Measurements from ENCODE around the gene TOX2. TPM values are rescaled to one million over a fixed set of nuclear protein-coding genes. Genes with fewer than 3 reads are reported as not detected.

TOX2 gene
- polyA plus RNA-seq, 6 donors from 2014 or later, result 0.17 to 0.26 (median 0.26) TPM; not detected in 3

DNA sequence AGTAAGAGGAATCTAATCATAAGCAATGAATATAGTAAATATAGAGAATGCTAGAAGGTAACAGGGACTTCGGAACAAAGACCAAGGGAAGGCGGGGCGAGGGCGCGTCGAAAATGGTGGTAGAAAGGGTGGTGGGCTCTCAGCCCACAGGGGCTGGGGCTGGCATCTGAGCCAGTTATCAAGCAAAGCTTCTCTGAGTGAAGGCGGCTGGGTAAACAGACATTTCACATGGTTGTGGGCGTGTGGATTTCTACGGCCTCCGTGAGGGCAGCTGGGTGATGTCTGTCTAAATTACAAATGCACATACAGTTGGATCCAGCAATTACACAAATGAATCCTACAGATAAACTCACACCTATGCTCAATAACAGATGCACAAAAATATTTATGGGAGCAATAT, 56.6 kb downstream of the TOX2 start:
- Mint-ChIP-seq H3K9me3 (peaks cover 0 to 1% (median 0%) of the 10 kb centered on the region in 7 donors), H3K36me3 (no peaks in the 10 kb centered on the region), H3K27ac (no peak overlapping the region), H3K27me3 (peaks cover 16 to 19% (median 17%) of the 10 kb centered on the region in 3 donors), H3K4me1 (no peaks in the 10 kb centered on the region), H3K4me3 (no peak overlapping the region)
- ATAC-seq (ENCODE audit: low read depth in 2 of 2), result no peak
- no peak for DNase-seq

DNA sequence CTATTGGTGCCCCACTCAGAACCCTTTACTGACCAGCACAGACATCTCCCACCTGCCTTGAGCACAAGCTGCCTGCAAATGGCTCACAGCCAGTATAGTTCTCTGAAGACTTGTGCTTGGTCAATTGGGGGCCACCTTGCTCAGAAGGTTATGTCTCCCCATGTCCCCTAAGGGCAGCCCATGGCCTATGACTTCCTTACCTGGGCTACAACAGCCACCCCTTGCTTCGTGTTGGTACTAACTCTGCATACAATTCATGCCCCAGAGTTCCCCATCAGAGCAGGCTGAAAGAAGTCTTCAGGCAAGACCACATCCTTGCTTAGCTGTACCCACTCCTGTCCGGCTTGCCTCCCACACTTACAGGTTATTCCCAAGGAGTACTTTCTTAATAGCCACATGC, 57.4 kb downstream of the TOX2 start:
- Mint-ChIP-seq H3K9me3 (peaks cover 0 to 1% (median 0%) of the 10 kb centered on the region in 7 donors), H3K4me1 (no peaks in the 10 kb centered on the region), H3K27ac (no peak overlapping the region), H3K4me3 (no peak overlapping the region), H3K36me3 (no peaks in the 10 kb centered on the region), H3K27me3 (peaks cover 16 to 23% (median 19%) of the 10 kb centered on the region in 3 donors)
- ATAC-seq (ENCODE audit: low read depth in 2 of 2), result no peak
- no peak for DNase-seq

DNA sequence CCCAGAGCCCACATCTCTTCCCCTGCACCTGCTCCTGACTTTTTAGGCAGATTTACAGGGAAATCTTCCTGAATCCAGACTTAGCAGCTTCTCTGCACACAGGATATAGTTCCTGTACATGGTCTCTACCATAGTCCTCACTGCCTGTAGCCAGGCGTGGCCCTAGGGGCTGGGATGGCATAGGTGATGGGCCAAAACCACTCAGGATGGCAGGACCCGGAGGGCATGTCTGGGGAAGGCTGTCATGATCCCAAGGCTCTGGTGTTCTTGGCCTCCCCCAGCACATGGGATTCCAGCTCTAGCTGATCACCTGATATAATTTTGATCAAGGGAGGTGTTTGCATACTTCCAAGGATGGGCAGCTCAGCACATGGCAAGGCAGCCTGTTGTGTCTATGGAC, 58.0 kb downstream of the TOX2 start:
- Mint-ChIP-seq H3K27ac (no peak overlapping the region), H3K36me3 (no peaks in the 10 kb centered on the region), H3K4me1 (no peaks in the 10 kb centered on the region), H3K27me3 (peaks cover 16 to 23% (median 19%) of the 10 kb centered on the region in 3 donors), H3K4me3 (no peak overlapping the region), H3K9me3 (peaks cover 0 to 1% (median 0%) of the 10 kb centered on the region in 7 donors)
- ATAC-seq (ENCODE audit: low read depth in 2 of 2), result no peak
- no peak for DNase-seq

DNA sequence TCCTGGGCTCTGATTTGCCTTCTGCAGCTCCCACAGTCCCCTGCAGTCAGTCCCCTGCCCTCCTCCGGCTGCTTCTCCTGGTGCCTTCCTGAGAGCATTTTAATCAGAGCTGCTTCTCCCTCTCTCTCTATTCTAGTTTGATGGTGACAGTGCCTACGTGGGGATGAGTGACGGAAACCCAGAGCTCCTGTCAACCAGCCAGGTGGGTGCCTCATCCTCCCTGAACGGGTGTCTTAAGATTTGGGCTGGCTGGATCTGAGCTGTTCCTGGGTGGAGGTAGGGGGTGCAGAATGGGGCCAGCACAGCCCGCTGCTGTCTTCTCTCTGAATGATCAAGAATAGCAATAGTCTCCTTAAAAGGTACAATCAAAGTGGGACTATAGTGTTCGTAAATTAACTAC, 58.6 kb downstream of the TOX2 start:
- DNase-seq (no peak), ATAC-seq (ENCODE audit: low read depth in 2 of 2) (no peak)
- Mint-ChIP-seq H3K36me3 (no peaks in the 10 kb centered on the region), H3K27me3 (peaks cover 16 to 23% (median 19%) of the 10 kb centered on the region in 3 donors), H3K4me1 (no peaks in the 10 kb centered on the region), H3K4me3 (no peak overlapping the region), H3K9me3 (peaks cover 0 to 1% (median 0%) of the 10 kb centered on the region in 7 donors), H3K27ac (no peak overlapping the region)

DNA sequence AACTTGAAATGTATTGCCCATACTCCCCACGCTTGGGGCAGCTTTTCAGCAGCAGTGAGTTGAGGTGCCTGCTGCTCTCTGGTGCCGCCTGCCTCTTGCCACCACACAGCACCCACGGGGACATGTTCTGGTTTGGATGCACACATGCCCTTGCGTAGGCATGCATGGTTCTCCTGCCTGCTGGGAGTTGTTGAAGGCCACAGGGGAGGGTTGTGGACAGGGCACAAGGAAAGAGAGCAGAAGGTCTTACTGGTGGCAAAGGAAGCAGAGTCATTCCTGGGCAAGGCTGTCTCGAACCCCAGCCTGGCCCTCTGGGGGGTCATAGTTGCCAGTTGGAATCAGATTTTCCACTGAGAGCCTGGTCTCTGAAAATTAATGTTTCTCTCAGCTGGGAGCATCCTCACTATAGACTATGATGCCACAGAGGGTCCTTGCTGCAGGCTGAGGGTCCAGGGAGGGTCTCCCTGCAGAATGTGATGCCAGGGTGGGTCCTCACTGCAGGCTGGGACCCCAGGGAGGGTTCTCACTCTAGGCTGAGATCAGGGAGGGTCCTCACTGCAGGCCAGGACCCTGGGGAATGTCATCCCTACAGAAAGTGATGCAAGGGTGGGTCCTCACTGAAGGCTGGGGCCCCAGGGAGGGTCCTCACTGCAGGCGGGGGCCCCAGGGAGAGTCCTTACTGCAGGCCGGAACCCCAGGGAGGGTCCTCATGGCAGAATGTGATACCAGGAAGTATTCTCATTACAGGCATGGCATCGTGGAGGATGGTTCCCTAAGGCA, 59.2 kb downstream of the TOX2 start:
- H3K9me3 Mint-ChIP-seq, result peaks cover 0 to 4% (median 0%) of the 10 kb centered on the region in 7 donors
- DNase-seq, result no peak
- H3K27me3 Mint-ChIP-seq, result peaks cover 16 to 27% (median 25%) of the 10 kb centered on the region in 3 donors
- no peak overlapping the region for H3K27ac Mint-ChIP-seq
- H3K4me3 Mint-ChIP-seq, result no peak overlapping the region
- H3K4me1 Mint-ChIP-seq, result no peaks in the 10 kb centered on the region
- no peak for ATAC-seq (ENCODE audit: low read depth in 2 of 2)
- no peaks in the 10 kb centered on the region for H3K36me3 Mint-ChIP-seq

DNA sequence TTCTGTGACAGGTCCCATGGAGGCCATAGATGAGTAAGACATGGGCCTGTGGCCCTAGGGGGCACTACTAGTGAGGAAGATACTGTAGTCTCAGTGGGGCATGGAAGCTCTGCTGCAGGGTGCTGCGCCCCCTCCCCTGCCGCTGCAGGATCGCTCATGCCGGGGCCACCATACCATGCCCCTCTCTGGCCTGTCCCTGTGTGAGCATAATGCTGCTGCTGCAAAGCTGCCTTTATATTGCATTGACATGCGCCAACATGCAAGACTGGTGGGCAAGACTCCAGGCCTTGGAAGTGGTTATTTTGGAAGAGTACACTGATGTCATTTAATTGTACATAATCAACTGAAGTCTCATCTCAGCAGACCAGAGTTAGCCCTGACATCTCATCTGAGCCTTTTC, 60.0 kb downstream of the TOX2 start:
- Mint-ChIP-seq H3K27ac (no peak overlapping the region), H3K9me3 (peaks cover 0 to 6% (median 0%) of the 10 kb centered on the region in 7 donors), H3K4me3 (no peak overlapping the region), H3K27me3 (peaks cover 16 to 35% (median 32%) of the 10 kb centered on the region in 3 donors), H3K36me3 (no peaks in the 10 kb centered on the region), H3K4me1 (no peaks in the 10 kb centered on the region)
- DNase-seq, result no peak
- ATAC-seq (ENCODE audit: low read depth in 2 of 2), result no peak

DNA sequence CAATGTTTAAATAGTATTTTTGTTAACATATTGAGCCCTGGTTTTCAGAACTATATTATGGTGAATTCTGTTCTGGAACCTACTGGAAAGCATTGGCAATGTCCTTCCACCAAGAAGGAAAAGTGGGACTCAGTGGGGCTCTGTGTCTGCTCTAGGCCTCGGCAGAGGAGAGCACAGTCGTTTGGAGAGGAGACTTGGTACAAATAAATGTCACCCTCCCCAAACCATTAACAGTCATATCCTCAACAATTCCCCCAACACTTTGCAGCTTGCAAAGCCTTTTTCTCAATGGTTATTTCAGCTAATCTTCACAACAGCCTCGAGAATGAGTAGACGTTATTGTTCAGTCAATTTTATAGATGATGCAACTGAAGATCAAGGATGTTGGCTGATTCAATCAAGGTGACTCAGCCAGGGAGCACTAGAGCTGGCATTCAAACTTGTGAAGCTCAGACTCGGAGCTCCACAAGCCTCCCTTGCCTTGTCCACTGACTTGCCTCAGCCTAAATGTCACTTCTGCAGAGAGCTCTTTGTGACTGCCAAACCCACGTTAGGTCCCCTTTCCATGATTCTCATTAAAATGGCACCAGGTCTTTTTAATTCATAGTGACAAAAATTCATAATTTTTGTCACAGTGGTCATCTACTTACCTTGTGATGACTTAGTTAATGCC, 60.6 kb downstream of the TOX2 start:
- H3K36me3 Mint-ChIP-seq, result no peaks in the 10 kb centered on the region
- peaks cover 15 to 40% (median 32%) of the 10 kb centered on the region in 3 donors for H3K27me3 Mint-ChIP-seq
- H3K9me3 Mint-ChIP-seq, result peaks cover 0 to 6% (median 0%) of the 10 kb centered on the region in 7 donors
- H3K4me3 Mint-ChIP-seq, result no peak overlapping the region
- H3K4me1 Mint-ChIP-seq, result no peaks in the 10 kb centered on the region
- ATAC-seq (ENCODE audit: low read depth in 2 of 2) (no peak), DNase-seq (no peak)
- no peak overlapping the region for H3K27ac Mint-ChIP-seq

DNA sequence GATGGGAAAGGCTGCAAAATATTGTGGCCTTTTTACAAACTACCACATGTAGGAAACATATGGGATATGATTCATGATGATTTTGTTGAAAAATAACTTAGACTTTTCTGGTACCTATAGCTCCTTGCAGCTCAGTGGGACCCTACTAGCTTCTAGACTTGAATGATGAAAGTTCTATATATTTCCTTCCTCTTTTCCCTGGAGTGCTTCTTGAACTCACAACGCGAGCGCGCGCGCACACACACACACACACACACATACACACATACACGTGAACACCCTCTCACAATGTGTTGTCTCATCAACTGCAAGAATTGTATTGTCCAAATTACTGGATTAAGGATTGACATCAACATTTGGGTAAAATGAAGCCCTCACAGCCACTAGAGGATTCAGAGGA, 61.9 kb downstream of the TOX2 start:
- H3K36me3 Mint-ChIP-seq, result no peaks in the 10 kb centered on the region
- peaks cover 0 to 6% (median 0%) of the 10 kb centered on the region in 7 donors for H3K9me3 Mint-ChIP-seq
- ATAC-seq (ENCODE audit: low read depth in 2 of 2) (no peak), DNase-seq (no peak)
- H3K4me3 Mint-ChIP-seq, result no peak overlapping the region
- H3K27me3 Mint-ChIP-seq, result peaks cover 4 to 34% (median 32%) of the 10 kb centered on the region in 3 donors
- no peaks in the 10 kb centered on the region for H3K4me1 Mint-ChIP-seq
- no peak overlapping the region for H3K27ac Mint-ChIP-seq

DNA sequence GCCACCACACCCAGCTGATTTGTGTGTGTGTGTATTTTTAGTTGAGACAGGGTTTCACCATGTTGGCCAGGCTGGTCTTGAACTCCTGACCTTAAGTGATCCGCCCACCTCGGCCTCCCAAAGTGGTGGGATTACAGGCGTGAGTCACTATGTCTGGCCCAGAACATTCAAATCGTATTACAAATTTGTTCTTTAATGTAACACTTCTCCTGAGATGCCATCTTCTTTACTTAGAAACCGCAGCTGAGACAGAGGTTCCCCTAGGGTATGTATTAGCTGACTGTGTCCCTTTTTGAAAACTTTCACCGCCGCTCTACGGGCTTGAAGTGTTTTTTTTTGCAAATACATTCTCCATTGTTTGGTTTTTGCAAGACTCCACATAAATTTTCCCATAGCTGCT, 62.6 kb downstream of the TOX2 start:
- Mint-ChIP-seq H3K4me3 (no peak overlapping the region), H3K36me3 (no peaks in the 10 kb centered on the region), H3K9me3 (peaks cover 0 to 6% (median 0%) of the 10 kb centered on the region in 7 donors), H3K27ac (no peak overlapping the region), H3K4me1 (peaks cover 0 to under 1% (median 0%) of the 10 kb centered on the region in 3 donors), H3K27me3 (peaks cover 3 to 34% (median 33%) of the 10 kb centered on the region in 3 donors)
- DNase-seq (no peak), ATAC-seq (ENCODE audit: low read depth in 2 of 2) (no peak)

DNA sequence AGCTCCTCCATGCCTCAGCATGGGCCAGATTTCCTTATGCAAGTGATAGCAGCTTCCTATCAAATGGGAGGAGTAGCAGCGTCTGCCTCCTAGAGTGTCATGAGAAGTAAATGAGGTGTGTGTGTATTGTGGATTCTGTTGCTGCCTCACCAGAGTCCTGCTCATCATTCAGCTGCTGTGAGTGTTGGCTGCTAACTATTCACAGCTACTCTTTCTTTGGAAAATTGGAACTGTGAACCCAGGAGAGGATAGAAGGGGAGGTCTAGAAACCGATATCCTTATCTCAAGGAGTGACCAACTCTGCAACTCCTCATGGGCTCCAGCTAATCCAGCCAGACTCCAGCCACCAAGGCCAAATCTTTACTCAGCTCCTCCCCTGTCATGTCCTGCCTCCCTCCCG, 63.3 kb downstream of the TOX2 start:
- peak overlapping the region in 1 of 8 donors; percentile 0 for H3K4me3 Mint-ChIP-seq
- peaks cover 0 to 4% (median 0%) of the 10 kb centered on the region in 3 donors for H3K4me1 Mint-ChIP-seq
- no peak for ATAC-seq (ENCODE audit: low read depth in 2 of 2)
- no peak for DNase-seq
- H3K27me3 Mint-ChIP-seq, result peaks cover 3 to 34% (median 32%) of the 10 kb centered on the region in 3 donors
- H3K36me3 Mint-ChIP-seq, result no peaks in the 10 kb centered on the region
- H3K27ac Mint-ChIP-seq, result no peak overlapping the region
- peaks cover 0 to 6% (median 0%) of the 10 kb centered on the region in 7 donors for H3K9me3 Mint-ChIP-seq

DNA sequence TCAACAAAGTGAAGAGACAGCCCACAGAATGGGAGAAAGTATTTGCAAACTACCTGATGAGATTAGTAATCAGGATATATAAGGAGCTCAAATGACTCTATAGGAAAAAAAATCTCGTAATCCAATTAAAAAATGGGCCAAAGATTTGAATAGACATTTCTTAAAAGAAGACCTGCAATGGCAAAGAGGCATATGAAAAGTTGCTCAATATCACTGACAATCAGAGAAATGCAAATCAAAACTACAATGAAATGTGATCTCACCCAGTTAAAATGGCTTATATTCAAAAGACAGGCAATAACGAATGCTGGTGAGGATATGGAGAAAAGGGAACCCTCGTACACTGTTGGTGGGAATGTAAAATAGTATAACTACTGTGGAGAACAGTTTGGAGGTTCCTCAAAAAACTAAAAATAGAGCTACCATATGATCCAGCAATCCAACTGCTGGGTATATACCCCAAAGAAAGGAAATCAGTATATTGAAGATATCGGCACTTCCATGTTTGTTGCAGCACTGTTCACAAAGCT, 65.0 kb downstream of the TOX2 start:
- no peak overlapping the region for H3K4me3 Mint-ChIP-seq
- ATAC-seq (ENCODE audit: low read depth in 2 of 2), result no peak
- H3K4me1 Mint-ChIP-seq, result peaks cover 0 to 4% (median 0%) of the 10 kb centered on the region in 3 donors
- H3K9me3 Mint-ChIP-seq, result peaks cover 0 to 6% (median 0%) of the 10 kb centered on the region in 7 donors
- DNase-seq, result no peak
- H3K27ac Mint-ChIP-seq, result peak overlapping the region in 1 of 6 donors; percentile 1
- no peaks in the 10 kb centered on the region for H3K36me3 Mint-ChIP-seq
- peaks cover 3 to 23% (median 22%) of the 10 kb centered on the region in 3 donors for H3K27me3 Mint-ChIP-seq

DNA sequence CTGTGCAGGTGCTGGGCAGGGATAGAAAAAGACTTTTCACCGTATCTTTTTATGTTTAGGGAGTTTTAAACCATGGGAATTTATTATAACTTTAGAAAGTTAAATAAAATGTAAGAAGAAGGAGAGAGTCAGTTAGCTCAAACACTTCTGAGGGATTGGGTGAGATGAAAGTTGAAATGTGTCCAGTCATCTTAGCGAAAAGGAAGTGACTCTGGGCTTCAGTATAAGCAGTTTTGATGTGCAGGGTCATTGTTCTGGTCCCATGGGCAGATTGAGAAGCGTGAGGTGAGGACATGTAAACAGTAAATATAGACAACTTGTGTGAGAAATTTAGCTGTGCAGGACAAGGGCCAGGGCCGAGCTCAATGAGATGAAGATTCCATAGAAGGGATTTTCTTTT, 66.9 kb downstream of the TOX2 start:
- peaks cover 0 to 4% (median 0%) of the 10 kb centered on the region in 3 donors for H3K4me1 Mint-ChIP-seq
- H3K27me3 Mint-ChIP-seq, result peaks cover 3 to 22% (median 21%) of the 10 kb centered on the region in 3 donors
- H3K4me3 Mint-ChIP-seq, result no peak overlapping the region
- H3K9me3 Mint-ChIP-seq, result peaks cover 0 to 6% (median 0%) of the 10 kb centered on the region in 7 donors
- H3K36me3 Mint-ChIP-seq, result no peaks in the 10 kb centered on the region
- H3K27ac Mint-ChIP-seq, result no peak overlapping the region
- ATAC-seq (ENCODE audit: low read depth in 2 of 2) (no peak), DNase-seq (no peak)

DNA sequence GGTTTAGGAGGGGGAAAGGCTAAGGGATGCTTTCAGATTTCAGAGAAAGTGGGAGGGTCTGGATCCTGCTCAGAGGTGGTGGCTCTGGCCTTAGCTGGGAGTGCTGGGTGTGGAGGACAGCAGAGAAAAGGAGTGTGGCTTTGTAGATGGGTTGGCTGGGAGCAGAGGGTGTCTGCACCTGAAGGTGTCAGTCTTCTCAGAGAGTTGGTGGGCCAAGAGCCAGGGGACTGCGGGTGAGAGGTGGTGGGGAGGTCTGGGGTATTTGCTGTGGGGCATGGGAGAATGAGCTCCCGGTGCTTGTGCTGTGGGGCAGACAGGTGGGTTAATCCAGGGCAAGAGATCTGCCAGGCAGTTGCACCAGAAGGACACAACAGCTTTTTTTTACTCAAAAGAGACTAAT, 67.4 kb downstream of the TOX2 start:
- DNase-seq (no peak), ATAC-seq (ENCODE audit: low read depth in 2 of 2) (no peak)
- Mint-ChIP-seq H3K4me1 (peaks cover 0 to 4% (median 0%) of the 10 kb centered on the region in 3 donors), H3K9me3 (peaks cover 0 to 6% (median 0%) of the 10 kb centered on the region in 7 donors), H3K36me3 (no peaks in the 10 kb centered on the region), H3K4me3 (no peak overlapping the region), H3K27ac (no peak overlapping the region), H3K27me3 (peaks cover 3 to 22% (median 18%) of the 10 kb centered on the region in 3 donors)

Measured in naive B cell (primary cell).